ENCODE results near the gene AXIN1. TPM values are rescaled to one million over a fixed set of nuclear protein-coding genes. Genes with fewer than 3 reads are reported as not detected.

Gene AXIN1
- total and polyA plus RNA-seq, 2 of the 8 experiments (the other 6 are each of a cell fraction or from before 2014, with no cell fraction given): 12.5 to 41.9 TPM

DNA sequence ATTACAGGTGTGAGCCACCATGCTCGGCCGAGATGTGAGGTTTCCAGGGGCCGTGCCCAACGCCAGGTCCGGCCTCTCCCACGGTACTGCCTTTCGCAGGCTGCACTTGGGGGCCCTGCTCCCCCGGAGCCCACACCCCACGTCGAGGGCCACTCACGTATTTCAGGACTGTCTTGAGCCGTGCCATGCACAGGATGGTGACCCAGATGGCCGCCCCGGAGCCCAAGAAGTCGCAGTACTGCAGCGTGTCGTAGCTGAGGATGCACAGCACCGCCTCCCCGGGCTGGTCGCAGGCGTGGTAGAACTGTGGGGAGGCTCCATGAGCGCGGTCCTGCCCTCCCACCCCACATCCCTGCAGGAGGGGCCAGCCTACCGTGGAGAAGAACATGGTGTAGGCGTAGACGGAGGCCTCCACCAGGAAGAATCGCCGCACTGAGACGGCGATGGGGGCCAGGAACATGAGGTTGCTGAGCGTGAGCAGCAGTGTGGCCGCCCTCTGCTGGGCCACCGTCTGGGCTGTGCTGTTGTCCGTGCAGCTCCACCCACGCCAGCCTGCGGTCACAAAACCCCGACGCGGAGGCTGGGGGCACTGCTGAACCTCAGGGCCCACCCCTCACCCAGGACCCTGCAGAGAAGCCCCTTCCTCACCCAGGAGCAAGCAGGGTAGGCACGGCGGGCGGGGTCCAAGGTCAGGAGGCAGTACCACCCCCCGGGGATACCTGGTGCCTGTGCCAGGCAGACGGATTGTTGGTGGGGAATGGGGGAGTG, 21.5 kb upstream of the AXIN1 start:
- H3K4me1 ChIP-seq (replicated peaks in 1 of 4; ENCODE audit: control insufficient read depth in 3 of 4, insufficient read depth in 4 of 4, low read length in 3 of 4): peaks cover 0 to 16% (median 11%) of the 10 kb centered on the region in 4 experiments; a peak in 5 of 7 replicates
- peaks cover 9 to 43% of the 10 kb centered on the region in 2 experiments for H4K20me1 ChIP-seq (replicated peaks in 1 of 2; ENCODE audit: control insufficient read depth in 1 of 2, insufficient read depth in 2 of 2, low read length in 2 of 2)
- H2BK20ac ChIP-seq (ENCODE audit: low read length): no peak overlapping the region
- no peak overlapping the region for H2BK5ac ChIP-seq (ENCODE audit: low read depth, low read length)
- no peak overlapping the region for H3K4me3 ChIP-seq (ENCODE audit: extremely low read depth in 1 of 4, insufficient read depth in 2 of 4, low read depth in 3 of 4, low read length in 4 of 4)
- no peak overlapping the region for H4K91ac ChIP-seq (replicated peaks; ENCODE audit: insufficient read length, low read length)
- H3K9ac ChIP-seq (replicated peaks in 1 of 4; ENCODE audit: extremely low read depth in 1 of 4, low read depth in 3 of 4, low read length in 3 of 4): no peak overlapping the region
- H2BK120ac ChIP-seq (replicated peaks; ENCODE audit: low read depth, low read length): no peak overlapping the region
- no peak overlapping the region for H3K14ac ChIP-seq (ENCODE audit: insufficient read length)
- H3K27ac ChIP-seq (ENCODE audit: low read depth, low read length): no peak overlapping the region
- H3K36me3 ChIP-seq (ENCODE audit: control insufficient read depth in 2 of 4, insufficient read depth in 4 of 4, low read length in 3 of 4): peaks cover 21 to 57% (median 30%) of the 10 kb centered on the region in 4 experiments
- H3K23me2 ChIP-seq (ENCODE audit: low read depth, low read length): no peaks in the 10 kb centered on the region; the same call in 1 of the 2 replicates
- H3K9me3 ChIP-seq (ENCODE audit: insufficient read depth in 2 of 2, low read depth in 1 of 2, low read length in 1 of 2): no peaks in the 10 kb centered on the region
- FAIRE-seq: no peak
- H3K79me1 ChIP-seq (ENCODE audit: low read depth, low read length): no peaks in the 10 kb centered on the region; the same call in 1 of the 2 replicates
- ChIA-PET CTCF (ENCODE audit: partially characterized antibody) (no interaction called here), POLR2A (ENCODE audit: partially characterized antibody) (interaction anchor here (1.4 to 1.5 kb wide), 2 partner anchors 10 kb away, joined by 5 to 6 read pairs; no protein-coding TSS in a partner anchor)
- 89% methylated on average over 24 of the region's 44 CpGs; no CpG with 5 or more reads in 1 of the 2 experiments for WGBS, 2 experiments (ENCODE audit: extremely low coverage in 1 of 2, insufficient coverage in 1 of 2, insufficient read length in 1 of 2, insufficient replicate concordance in 2 of 2, low coverage in 1 of 2, low lambda C conversion rate in 2 of 2, missing lambda C conversion rate in 1 of 2)
- H2AK5ac ChIP-seq (ENCODE audit: low read depth, low read length): no peak overlapping the region
- H3K18ac ChIP-seq (ENCODE audit: extremely low read depth, low read length): no peak overlapping the region
- H3K4me2 ChIP-seq (ENCODE audit: insufficient read depth in 1 of 2, low read depth in 2 of 2, low read length in 2 of 2): no peak overlapping the region
- H4K8ac ChIP-seq (ENCODE audit: extremely low read depth, insufficient read depth, low read length): no peak overlapping the region
- no peak overlapping the region for H2BK15ac ChIP-seq (ENCODE audit: low read length)
- peaks cover 0 to 7% of the 10 kb centered on the region in 2 experiments; a peak in 1 of 4 replicates for H3K79me2 ChIP-seq (ENCODE audit: control insufficient read depth in 1 of 2, insufficient read depth in 2 of 2, low read length in 2 of 2)
- H3K56ac ChIP-seq (replicated peaks; ENCODE audit: insufficient read length, low read depth, low read length): no peak overlapping the region
- no peaks in the 10 kb centered on the region for H3K27me3 ChIP-seq (replicated peaks in 1 of 4; ENCODE audit: control insufficient read depth in 3 of 4, extremely low read depth in 1 of 4, insufficient read depth in 3 of 4, low read length in 3 of 4)
- DNase-seq (ENCODE audit: low read depth in 1 of 2, low spot score in 2 of 2): no peak
- H2AFZ ChIP-seq (ENCODE audit: low read length): no peak overlapping the region
- H3K23ac ChIP-seq (ENCODE audit: insufficient read length): no peak overlapping the region
- no peak overlapping the region for H4K5ac ChIP-seq (ENCODE audit: insufficient read length, low read depth, low read length)
- H2BK12ac ChIP-seq (ENCODE audit: low read depth, low read length): no peak overlapping the region
- no peak overlapping the region for H3K4ac ChIP-seq (replicated peaks; ENCODE audit: insufficient read length, low read depth, low read length)
